ENCODE results near the gene SCD5.
"Not testable (repeated sequence)": the region's sequence is repeated elsewhere in the genome, so short reads cannot be mapped to it uniquely, and the experiment has no call there.

Gene SCD5

DNA sequence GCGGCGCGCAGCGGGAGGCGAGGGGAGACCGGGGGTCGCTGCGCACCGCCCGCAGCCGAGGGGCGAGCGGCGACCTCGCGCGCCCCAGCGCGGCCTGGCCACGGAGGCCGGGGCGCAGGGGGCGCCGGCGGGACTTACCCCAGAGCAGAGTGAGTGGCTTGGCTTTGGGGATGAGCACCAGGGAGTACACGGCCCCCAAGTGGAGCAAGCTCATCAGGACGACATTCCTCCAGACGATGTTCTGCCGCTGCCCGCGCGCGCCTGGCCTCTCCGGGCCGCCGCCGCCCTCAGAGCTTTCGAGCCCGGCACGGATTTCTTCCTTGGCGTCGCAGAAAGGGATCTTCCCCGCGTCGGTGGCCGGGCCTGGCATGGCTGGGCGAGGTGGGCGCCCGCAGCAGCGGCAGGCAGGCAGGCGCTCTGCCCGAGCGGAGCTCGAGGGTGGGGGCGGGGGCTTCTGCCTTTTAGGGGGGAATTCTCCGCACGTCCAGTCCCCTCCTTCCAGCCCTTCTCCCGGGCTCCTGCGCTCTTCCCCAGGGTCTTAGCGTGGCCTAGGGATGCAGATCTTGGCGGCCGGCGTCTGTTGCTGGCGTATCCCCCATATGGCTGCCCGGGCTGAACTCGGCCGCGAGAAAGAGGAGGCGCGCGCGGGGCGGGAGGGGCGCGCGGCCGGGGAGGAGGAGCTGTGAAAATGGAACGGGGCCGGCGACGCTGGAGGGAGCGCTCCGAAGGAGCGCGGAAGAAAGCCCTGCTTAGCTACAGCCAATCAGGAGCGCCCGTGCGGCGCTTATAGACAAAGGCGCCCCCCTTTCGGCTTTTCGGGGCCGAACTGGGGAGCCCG is at the start of gene SCD5:
SCD5 (minus strand) TSS at position 629 of the 838 bp plus-strand sequence; CDS start at position 370, 259 bp downstream.
- DNase-seq (ENCODE audit: low read depth), result peak; percentile 56

DNA sequence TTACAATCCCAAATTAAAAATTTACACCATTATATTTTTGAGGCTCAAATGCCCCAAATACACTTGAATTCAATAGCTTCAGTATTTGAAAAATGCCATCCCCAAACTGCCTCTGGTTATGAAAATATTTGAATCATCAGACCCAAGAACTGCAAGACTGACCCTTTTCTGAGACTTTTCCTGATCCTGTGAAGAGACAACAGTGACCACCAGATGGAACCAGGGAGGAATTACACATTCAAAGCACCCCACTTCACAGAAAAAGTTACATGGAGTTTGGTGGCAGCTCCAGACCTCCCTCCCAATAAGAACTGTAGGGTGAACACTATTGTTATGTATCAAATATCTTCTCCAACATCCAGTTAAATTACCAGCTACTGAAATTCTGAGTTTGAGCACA is 44.0 kb upstream of the SCD5 start:
- no peak for DNase-seq (ENCODE audit: low read depth)

DNA sequence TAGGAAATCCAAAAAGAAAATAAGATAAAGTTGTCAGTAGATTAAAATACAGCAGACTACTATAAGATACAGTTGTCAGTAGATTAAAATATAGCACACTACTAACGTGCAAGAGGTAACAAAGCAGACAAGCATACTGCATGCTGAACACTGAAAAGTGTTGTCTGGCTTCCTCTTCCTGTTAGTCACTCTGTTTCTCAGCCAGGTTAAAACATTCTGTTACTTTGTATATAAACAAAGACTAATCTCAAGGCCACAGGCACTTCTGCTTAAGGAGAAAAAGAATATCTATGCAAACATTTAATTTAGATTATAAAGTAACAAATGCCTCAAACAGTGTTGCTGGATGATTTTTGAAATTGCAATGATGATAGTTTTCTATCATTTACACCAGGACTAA is 41.0 kb upstream of the SCD5 start:
- DNase-seq (ENCODE audit: low read depth), result no peak

DNA sequence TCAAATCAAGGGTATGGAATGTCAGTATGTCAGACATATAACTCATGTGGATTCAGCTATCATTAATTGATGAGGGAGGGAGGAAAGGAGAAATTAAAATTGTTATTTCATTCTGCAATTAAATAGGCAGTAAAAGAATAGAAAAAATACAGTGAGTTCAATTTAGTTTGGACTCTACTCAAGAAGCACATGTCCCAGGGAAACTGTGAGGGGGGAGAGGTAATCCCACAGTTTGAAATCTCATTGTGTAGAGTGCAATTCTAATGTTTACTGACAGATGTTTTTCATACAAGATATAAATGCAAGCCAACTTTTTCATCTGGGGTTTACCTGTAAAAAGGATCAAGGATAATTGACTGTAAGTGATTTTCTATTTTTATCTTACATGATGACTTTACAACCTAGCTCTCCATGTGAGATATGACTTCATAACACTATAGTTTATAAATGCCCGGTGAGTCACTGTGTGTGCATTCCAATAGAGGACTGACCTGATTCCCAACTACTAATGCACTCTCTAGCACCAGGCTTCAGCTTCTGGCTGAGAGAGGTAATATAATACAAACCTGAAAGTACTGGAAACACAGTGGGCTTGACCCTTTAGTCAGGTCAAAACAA is 35.2 kb upstream of the SCD5 start:
- DNase-seq (ENCODE audit: low read depth), result no peak

DNA sequence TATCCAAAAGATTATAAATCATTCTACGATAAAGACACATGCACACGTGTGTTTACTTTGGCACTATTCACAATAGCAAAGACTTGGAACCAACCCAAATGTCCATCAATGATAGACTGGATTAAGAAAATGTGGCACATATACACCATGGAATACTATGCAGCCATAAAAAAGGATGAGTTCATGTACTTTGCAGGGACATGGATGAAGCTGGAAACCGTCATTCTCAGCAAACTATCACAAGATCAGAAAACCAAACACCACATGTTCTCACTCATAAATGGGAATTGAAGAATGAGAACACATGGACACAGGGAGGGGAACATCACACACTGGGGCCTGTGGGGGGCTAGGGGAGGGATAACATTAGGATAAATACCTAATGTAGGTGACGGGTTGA is 34.5 kb upstream of the SCD5 start:
- DNase-seq (ENCODE audit: low read depth), result not testable (repeated sequence)

DNA sequence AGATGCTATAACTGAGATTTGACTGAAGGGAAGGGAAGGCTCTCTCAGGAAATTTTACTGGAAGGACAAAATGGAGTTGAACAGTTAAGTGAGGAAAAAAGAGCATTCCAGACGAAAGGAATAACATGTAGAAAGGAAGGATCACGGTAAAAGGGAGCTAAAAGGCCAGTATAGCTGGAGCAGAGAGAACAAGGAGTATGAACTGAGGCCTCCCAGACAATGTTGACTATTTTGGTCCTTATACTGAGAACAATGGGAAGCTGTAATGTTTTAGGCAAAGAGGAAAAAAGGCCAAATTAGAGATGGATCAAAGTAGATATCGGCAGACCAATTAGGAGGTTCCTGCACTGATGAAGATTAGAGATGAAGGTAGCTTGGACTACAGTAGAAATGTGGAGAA is 26.8 kb upstream of the SCD5 start:
- DNase-seq (ENCODE audit: low read depth), result no peak

DNA sequence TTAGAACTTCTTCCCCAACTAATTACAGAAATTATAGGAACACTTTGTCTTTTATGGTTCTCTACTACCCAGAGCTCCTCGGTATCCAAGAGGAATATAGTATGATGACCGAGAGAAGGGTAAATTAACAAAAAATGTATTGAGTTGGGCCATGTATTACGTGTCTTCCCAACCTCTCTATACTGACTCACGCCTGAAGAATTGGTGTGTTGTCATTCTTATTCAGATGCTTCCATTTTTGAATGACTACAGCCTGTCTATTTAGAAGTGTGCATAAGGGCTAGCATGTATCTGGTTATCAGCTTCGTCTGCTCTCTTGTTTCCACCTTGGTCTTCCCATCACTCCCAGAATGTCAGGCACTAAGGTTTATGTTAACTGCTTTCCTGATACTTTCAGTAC is 24.5 kb upstream of the SCD5 start:
- DNase-seq (ENCODE audit: low read depth), result no peak

DNA sequence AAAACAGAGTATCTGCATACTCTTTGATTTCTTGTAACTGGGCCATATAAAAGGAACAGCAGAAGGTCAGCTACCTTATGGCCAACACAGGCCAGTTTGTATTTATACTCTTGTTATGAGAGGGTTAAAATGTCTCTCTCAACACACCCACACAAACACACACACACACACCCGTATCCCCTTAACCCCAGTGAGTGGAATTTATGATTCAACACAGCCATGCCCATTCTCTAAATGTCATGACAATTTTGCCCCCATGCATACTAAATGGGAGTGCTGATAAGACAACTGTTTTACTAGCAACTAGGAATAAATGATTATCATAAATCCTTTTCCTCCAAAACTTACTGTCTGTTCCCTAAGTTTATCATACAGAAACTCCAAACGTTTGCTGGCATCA is 22.1 kb upstream of the SCD5 start:
- DNase-seq (ENCODE audit: low read depth), result no peak

DNA sequence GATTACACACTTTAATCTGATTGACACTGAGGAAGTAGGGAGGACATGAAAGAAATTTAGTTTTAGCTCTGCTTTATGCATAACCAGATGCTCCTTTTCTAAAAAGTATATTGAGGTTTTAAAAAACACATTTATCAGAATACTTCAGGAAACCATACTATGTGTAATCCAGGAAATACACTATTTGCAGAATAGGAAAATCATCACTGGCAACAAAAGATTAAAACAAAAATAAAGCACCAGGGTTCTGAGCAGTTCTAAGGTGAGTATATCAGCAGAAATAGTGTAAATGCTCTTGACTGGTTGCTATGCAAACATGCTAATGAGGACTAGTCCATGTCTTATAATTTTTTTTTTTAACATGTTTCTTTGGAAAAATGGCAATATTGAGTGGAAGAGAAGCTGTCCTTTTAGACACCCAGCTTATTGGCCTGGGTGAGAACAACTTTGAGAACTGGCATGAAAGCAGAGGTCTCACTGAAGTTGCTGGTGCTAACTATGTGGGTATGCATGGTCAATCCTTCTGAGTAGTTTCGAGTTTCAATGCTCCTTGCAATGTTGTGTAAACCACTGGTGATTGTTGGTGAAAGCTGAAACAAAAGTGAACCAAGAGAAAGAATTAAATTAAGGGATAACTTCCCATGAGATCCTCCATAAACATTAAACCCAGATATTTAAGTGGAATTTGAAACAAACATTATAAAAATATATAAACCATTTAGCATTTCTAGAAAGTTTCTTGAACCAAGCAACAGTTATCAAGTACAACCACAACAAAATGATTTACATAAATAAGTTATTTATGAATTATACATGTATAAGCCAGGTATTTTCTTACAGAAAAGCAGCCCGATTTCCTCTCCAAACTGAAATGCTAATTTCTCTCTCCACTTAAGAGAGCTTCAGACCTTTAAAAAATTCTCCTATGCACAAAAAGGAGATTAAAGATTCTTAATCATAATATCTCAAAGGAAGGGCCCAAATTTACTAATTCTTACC is 20.4 kb upstream of the SCD5 start:
- no peak for DNase-seq (ENCODE audit: low read depth)

DNA sequence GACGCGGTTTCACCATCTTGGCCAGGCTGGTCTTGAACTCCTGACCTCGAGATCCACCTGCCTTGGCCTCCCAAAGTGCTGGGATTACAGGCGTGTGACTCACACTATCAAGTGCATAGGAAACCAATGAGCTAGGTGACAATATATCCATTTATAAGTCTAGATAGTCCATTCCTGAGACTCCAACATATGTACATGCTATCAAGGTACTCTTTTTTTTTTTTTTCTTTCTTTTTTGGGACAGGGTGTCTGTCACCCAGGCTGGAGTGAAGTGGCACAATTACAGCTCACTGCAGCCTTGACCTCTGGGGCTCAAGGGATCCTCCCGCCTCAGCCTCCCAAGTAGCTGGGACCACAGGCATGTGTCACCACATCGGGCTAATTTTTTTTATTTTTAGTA is 18.3 kb upstream of the SCD5 start:
- DNase-seq (ENCODE audit: low read depth), result not testable (repeated sequence)

DNA sequence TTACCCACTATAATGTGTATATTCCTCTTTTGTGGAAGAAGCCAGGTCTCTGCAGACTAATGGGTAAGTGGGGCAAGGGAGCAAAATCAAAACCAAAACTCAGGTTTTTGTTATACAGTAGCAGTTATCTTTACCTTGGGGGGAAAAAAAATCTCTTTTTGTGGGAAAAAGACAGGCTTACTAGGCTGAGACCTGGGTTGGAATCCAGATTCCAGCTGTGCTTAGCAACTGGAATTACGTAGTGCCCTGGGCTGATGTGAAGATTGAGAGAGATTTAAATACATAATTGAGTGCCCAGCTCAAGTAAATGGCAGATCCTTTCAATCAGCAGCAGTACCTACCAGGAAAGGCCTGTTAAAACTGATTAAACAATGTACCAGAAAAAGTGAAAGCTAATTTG is 15.4 kb upstream of the SCD5 start:
- DNase-seq (ENCODE audit: low read depth), result no peak

DNA sequence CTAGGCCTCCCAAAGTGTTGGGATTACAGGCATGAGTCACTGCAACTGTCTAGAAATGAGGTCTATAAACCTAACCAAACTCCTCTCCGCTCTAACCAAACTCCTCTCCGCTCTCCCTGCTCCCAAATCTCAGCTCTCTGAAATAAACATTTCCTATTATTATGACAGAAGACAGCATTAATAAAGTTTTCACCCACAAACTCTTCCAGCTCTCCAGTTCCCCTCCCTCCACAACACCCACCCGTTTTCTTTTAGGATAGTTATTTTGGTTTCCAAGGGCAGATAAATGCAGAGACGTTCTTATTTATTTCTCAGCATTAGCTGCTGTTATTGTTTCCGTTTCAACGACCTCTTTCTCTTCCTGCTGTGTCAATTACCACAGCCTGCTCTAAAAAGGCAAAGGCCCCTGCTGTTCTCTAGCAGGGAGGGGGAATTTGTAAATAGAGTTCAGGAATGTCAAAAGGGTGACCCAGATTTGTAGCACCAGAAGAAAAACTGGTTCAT is 13.3 kb upstream of the SCD5 start:
- no peak for DNase-seq (ENCODE audit: low read depth)

DNA sequence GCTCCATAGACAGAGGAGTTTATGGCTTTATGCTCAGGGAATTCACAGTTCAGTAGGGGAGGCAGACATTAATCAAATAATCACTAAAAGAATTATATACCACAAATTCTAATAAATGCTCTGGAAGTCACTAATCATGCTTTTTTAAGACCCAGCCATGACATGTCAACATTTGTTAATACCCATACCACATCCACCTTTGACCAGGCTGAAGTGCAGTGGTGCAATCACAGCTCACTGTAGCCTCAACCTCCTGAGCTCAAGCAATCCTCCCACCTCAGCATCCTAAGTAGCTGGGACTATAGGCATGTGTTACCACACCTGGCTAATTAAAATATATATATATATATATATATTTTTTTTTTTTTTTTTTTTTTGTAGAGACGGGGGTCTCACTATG is 12.8 kb upstream of the SCD5 start:
- no peak for DNase-seq (ENCODE audit: low read depth)

DNA sequence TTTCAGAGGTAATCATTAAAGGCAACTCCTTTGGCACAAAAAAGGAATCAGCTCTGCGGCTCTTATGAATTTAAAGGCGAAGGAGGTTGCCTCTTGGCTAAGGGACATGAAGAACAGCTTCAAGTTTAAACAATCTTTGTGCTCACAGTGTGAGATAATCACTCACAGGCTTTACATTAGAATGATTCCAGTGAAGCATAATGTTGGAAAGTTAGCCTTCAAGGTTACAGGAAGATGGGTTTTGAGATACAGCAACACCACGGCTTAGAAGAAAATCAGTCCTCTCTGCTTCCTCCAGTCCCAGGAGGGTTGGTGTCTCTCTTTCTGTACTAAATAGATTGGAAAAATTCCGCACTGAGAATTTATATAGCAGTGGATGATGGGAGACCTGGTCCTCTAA is 11.6 kb upstream of the SCD5 start:
- no peak for DNase-seq (ENCODE audit: low read depth)

DNA sequence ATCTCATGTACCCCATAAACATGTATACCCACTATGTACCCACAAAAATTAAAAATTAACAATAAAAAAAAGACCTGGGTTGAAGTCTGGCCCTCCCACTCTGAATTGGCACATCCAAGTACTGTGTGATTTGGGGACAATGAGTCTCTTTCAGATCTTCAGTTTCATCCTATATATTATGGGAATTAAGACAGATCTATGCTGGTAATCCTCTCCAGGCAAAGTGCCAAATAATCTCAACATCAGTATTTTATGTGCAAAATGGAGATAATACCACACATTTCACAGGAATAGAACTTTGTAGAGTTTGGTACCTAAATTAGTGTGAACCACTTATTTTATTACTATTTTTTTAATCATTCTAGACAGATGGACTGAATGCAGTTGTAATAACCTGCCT is 11.0 kb upstream of the SCD5 start:
- DNase-seq (ENCODE audit: low read depth), result no peak

DNA sequence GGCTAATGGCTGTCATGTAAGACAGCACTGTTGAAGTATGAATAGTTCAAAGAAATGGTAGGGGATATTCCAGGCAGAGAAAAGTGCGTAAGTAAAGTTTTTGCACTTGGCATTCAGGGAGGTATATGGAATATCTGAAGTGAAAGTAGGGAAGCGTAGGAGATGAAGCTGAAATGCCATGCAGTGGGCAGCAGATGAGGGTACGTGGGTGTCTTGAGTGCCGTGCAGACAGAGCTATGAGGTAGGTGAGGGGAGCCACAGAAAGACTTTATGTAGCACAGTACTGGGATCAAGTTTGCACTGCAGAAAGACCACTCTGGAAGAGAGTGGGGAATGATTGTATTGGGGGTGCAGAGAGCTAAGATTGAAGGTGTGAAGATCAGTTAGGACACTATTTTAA is 5.2 kb upstream of the SCD5 start:
- DNase-seq (ENCODE audit: low read depth), result no peak

DNA sequence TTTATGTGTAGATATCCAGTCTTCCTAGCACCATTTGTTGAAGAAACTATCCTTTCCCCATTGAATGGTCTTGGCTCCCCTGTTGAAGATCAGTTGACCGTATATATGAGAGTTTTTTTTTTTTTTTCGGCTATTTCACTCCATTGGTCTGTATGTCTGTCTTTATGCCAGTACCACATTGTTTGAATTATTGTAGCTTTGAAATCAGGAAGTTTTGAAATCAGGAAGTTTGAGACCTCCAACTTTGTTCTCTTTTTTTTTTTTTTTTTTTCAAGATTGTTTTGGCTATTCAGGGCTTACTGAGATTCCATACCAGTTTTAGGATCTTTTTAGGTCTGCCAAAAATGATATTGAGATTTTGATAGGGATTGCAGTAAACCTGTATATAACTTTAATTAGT is 4.3 kb upstream of the SCD5 start:
- DNase-seq (ENCODE audit: low read depth), result no peak

DNA sequence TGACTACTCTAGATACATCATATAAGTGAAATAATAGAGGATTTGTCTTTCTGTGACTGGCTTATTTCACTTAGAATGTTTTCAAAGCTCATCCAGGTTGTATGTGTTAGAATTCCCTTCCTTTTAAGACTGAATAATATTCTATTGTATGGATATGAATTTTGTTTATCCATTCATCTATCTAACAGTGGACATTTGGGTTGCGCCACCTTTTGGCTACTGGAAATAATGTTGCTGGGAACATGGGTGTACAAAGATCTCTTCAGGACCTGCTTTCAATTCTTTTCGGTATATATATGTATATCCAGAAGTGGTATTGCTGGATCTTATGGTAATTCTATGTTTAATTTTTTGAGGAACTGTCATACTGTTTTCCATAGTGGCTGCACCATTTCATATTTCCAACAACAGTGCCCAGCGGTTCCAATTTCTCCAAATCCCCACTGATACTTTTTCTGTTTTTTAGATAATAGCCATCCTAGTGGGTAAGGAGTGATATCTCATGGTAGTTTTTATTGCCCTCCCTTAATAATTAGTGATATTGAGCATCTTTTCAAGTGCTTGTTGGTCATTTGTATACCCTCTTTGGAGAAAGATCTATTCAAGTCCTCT is 3.4 kb upstream of the SCD5 start:
- no peak for DNase-seq (ENCODE audit: low read depth)

DNA sequence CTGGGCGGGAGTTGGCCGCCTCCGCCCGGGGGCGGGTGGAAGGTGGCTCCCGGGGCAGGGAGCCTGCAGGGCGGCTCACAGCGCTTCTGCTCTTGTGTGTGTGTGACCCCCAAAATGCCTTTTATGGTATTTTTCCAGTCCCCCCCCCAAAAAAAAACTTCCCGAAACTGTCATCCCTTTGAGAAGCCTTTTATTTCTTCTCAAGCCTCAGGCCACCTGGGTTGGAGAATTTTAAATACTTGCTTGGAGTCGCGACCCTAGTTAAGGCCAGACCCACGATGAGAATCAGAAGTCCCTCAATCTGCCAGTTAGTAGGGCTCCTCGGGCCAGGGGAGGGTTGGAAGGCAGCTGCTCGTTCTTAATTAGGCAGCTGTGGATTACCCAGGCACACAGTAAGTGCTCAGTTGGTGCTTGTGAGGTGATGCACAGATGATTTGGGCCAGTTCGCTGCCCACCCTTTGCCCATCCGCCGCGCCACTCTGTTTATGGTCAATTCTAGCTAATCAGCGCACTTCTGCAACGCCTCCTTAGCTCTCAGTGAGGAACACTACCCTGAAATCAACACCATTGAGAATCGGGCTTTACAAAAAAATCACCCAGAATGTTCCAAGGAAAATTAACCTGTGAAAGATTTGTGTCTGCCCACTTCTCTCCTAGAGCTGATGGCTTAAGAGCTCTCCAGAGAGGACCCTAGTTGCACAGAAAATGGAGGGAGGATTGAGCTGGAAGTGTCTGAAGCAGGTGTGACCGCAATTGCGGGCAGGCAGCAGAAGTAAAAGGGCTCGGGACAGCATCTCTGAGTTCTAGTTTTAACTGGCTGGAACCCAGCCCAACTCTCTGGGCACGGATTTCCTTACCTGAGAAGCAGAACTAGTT is 648 bp upstream of the SCD5 start:
- no peak for DNase-seq (ENCODE audit: low read depth)

DNA sequence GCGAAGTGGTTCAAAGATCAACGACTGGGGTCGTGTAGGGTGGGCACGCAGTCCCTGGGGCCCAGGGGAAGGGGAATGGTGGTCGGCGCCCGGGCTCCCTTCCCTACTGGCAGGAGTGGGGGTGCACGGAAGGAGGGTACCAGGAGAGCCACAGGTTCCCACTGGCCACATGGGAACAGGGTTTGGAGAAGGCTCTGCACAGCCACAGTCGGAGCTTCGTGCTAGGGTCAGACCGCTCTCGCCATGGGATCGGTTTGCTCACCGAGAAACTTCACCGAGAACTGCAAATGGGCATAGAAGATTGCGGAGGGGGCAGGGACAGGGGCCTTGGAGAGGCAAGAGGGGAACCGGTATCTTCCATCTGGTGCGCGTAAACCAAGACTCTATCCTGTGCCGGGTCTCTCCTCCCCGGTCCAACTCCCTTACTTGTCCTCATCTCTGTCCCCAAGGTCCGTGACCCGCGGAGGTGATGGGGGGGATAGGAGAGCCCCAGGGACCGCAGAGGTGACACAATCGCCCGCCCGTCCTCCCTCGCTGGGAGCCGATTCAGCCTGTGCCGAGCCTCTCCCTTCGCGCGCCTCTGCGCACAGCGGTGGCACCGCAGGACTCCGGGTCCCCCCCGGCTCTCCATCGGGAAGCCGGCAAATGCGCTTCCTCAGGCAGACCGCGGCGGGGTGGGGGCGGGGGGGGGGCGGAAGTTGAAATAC is 1.0 kb downstream of the SCD5 start:
- no peak for DNase-seq (ENCODE audit: low read depth)

Measured in stimulated activated CD8-positive, alpha-beta memory T cell treated with anti-CD3 and anti-CD28 coated beads, Interleukin-4, amount 100 ng/mL, for 24 hours (primary cell).